Superior temporal gyrus (tissue), 1 donor: ENCODE measurements around the gene MAPK11.

Experiments
- DNase-seq: peaks from one replicate; pipeline ENCODE4 v3.0.0-alpha.2; 2016; ENCODE audit errors: extremely low spot score

The MAPK11 gene

GRCh38 chr22:50248196-50249081, 21.7 kb downstream of the MAPK11 start:
- DNase-seq, result no peak

DNA sequence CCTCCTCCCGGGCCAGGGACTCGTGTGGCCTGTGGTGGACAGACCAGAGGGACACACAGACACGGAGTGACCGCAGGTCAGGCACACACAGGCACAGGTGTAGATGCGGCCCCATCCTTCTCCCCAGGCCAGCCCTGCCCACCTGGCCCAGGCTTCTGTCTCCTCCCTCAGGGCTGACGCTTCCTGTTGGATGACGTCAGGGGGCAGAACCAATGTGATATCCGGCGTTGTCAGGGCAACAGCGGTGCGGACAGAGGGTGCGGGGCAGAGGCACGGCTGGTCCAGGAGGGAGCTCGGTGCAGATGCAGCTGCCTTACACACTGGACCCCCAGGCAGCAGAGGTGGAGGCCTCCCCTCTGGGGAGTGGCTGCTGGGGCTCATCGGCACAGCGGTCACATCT, 22.4 kb downstream of the MAPK11 start:
- DNase-seq, result no peak

DNA sequence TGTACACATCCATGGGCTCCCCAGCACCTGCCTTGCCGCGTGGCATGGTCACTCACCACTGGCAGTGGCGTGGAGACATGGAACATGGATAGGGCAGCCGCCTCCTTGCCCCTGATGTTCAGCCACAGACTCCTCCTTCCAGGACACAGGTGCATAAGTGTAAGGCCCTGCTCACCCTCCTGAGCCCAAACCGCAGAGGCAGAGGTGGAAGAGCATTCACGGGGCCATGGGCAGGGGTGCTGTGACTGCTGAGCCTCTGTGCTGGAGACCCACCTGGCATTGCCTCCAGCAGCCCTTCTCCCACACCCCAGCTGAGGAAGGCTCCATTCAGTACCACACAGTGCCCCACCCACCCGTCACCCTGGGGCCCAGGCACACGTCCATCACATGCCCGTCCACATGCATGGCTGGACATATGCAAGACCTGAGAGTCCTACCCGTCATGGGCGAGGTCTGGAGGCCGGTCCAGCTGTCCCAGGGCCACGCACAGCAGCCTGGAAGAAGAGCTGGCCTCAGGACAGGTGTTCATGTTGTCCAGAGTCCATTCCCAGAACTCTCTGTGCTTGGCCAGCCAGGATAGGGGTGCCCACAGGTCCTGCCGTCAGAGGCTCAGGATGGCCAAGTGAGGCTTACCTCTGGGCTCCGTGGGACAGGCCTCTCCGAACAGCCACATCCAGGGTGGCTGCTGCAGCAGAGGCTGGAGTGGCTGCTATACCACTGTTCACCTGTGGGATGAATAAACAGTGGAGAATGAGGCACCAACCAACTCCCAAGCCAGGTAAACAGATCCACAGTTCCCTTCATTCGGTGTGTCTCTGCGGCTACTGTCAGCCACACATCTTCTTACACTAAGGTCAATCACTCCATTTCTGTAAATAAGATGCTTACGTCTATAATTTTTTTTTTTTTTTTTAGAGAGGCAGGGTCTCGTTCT, 23.7 kb downstream of the MAPK11 start:
- no peak for DNase-seq

GRCh38 chr22:50245214-50246072, 24.7 kb downstream of the MAPK11 start:
- DNase-seq, result no peak

DNA sequence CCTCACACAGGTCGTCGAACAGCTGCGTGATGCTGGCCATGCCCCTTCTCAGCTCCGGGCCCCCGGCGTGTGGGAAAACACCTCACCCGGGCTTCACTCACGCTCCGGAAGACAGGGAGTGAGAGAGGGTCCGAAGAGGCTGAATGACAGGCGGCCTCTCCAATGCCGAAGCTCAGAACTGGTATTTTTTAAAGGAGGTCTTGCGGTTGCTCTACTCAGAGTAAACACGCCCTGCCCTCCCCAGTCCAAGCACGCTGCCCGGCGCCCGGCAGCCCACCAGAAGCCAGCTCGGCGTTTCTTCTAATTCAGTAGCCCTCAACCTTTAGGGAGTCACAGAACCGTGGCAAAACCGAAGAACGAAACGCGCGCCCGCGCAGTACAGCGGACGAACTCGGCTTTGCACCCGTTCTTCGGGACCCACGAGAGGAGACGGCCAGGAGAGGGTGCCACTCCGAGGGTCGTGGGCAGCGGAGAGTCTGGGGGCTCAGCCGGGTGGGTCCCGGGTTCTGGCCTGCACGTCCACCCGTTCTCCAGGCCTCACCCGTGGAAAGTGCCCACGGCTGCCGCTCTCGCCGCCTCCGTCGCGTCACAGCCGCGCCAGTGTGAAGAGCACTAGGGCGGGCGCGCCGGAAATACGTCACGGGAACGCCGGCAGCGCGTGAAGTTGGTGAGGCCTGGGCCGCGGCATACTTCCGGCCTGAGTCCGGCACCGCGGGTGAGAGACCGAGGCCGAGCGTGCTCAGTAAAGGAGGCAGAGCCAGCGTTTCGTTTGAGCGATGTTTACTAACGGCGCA, 25.6 kb downstream of the MAPK11 start, which contains the start of gene TUBGCP6:
Gene TUBGCP6, minus strand, starts transcription at position 604 of the 794 bp plus-strand sequence. Its CDS starts 564 bp downstream, at position 40.
- peak; percentile 98 for DNase-seq

GRCh38 chr22:50243685-50244419, 26.3 kb downstream of the MAPK11 start:
- no peak for DNase-seq

- DNase-seq, result no peak
Observed at GRCh38 chr22:50242406-50242949, 27.7 kb downstream of the MAPK11 start.

- DNase-seq, result no peak
Observed at GRCh38 chr22:50238755-50239154, 31.4 kb downstream of the MAPK11 start.

DNA sequence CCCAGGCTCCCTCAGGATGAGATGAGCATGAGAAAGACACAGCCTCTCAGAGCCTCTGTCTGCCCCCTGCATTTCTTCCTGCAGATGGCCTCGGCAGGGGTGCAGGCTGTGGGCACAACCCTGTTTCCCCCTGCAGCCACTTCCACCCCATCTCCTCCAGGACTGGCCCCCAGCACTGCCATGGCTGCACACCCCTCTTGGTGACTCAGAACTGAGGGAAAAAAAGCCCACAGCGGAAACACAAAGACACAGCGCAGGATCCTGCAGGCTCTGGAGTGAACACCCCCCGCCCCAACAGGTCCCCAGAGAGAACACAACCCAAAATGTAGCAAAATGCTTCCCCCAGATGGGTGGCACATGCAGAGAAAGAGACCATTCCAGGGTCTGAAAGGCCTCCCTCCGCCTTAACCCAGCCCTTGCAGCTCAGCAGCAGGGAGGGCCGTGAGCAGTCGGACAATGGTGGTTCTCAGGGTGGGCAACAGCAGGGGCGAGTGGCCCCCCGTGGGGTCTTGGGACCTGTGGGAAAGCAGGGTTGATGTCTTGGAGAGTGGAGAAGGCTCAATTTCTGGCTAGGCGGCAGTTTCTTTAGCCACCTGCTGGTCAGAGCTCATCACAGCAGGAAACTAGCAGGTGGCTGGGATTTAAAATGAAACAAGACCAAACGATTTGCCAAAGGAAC, 33.3 kb downstream of the MAPK11 start:
- DNase-seq, result no peak

GRCh38 chr22:50233223-50233622, 37.0 kb downstream of the MAPK11 start:
- no peak for DNase-seq

DNA sequence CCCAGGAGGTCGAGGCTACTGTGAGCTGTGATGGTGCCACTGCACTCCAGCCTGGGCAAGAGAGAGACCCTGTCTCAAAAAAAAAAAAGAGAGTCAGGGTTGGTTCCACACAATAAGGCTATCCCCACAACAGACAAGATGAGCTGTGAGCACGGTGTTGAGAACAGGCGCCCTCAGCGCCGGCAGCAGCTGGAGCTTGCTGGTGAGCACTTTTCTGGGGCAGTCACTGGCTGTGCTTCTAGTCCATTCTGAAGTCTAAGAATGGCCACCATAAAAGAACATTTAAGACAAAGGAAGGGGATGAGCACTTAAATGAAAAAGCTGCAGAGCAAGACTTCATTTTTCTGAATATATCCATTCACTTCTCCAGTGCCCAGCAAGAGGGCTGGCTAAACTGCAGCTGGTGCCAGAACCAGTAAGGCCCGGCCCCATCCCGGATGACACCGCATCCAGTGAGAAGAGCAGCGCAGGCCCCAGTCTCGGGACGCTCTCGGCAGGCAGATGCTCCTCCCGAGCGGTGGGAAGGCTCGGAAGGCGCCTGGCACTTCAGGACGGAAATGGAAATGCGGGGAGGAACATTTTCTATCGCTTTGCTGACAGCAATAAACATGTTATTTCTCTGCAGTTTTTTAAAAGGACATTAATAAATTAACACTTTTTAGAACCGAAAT, 37.6 kb downstream of the MAPK11 start:
- no peak for DNase-seq

GRCh38 chr22:50229370-50229769, 40.8 kb downstream of the MAPK11 start:
- no peak for DNase-seq

- no peak for DNase-seq
Observed at GRCh38 chr22:50228366-50228765, 41.8 kb downstream of the MAPK11 start.

DNA sequence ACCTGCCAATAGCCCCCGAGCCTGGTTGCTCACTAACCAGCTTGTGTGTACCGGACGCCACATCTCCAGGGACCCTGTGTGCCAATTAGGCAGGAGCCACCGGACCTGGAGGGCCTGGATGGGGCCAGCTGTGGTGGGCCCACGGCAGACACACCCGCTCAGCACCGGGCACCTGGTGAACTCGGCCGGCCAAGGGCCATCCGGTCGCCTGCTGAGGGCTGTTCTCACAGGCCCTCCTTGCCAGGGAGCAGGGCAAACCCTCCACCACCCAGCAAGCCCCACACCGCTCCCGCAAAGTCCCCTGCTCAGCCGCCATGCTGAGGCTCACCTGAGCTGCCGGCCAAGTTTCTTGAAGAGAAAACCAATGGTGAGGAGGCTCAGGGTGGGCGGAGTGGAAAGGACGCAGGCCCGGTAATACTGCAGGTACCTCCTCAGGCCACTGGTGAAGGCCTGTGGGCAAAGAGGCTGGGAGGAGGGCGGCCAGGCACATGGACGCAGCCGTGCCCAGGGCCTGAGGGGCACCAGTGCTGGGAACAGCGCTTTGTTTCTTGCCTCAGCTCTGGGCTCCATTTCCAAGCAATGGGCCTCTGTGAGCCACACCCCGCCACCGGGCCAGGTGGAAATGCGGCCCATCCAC, 42.5 kb downstream of the MAPK11 start:
- no peak for DNase-seq

GRCh38 chr22:50226875-50227165, 43.4 kb downstream of the MAPK11 start:
- DNase-seq, result no peak

GRCh38 chr22:50226063-50226874, 43.9 kb downstream of the MAPK11 start:
- DNase-seq, result no peak

- DNase-seq, result no peak
Observed at GRCh38 chr22:50225200-50225969, 44.8 kb downstream of the MAPK11 start.
